OCI-LY1 (cell line): ENCODE measurements around the gene FH.

ENCODE experiments used
- CTCF ChIP-seq: fragments of 200-600 bp; sonication (generic), shearing (Covaris generic); IDR thresholded peaks from 2 replicates; pipeline ENCODE4 v1.5.1; 2017; ENCODE audit warnings: mild to moderate bottlenecking, antibody characterized with exemption, low read length, moderate library complexity, mixed read lengths
- EZH2 ChIP-seq: fragments of 200-600 bp; sonication (generic), shearing (Covaris generic); IDR thresholded peaks from 2 replicates; pipeline ENCODE4 v1.8.0; 2017; ENCODE audit warnings: borderline replicate concordance, mixed run types, mild to moderate bottlenecking, antibody characterized with exemption, low read length, moderate library complexity, mixed read lengths

- TF ChIP-seq CTCF (no peak), EZH2 (no peak)
These were observed 32.4 kb upstream of the FH start for GRCh38 chr1:241551759-241552638.
